PC-9 (cell line): Measurements from ENCODE around the gene METAP2.
"Not testable (repeated sequence)": the region's sequence is repeated elsewhere in the genome, so short reads cannot be mapped to it uniquely, and the experiment has no call there.

Experiments
- CTCF ChIP-seq: fragments of 200-600 bp; sonication (generic); conservative IDR thresholded peaks from 2 replicates; pipeline ENCODE4 v1.6.1; 2017; ENCODE audit warnings: mixed run types, antibody characterized with exemption, mild to moderate bottlenecking, moderate library complexity
- EZH2 ChIP-seq: fragments of 200-600 bp; sonication (generic); IDR thresholded peaks from 2 replicates; pipeline ENCODE4 v1.8.0; 2017; ENCODE audit warnings: antibody characterized with exemption, low read depth

- TF ChIP-seq CTCF, EZH2: not testable (repeated sequence)
Observed at GRCh38 chr12:95453881-95454280, 20.1 kb upstream of the METAP2 start.
